ENCODE results near the gene ZNF83. TPM values are rescaled to one million over a fixed set of nuclear protein-coding genes. Genes with fewer than 3 reads are reported as not detected.

ZNF83 gene
- total RNA-seq, result 51.6 and 66.4 TPM in 2 replicates

DNA sequence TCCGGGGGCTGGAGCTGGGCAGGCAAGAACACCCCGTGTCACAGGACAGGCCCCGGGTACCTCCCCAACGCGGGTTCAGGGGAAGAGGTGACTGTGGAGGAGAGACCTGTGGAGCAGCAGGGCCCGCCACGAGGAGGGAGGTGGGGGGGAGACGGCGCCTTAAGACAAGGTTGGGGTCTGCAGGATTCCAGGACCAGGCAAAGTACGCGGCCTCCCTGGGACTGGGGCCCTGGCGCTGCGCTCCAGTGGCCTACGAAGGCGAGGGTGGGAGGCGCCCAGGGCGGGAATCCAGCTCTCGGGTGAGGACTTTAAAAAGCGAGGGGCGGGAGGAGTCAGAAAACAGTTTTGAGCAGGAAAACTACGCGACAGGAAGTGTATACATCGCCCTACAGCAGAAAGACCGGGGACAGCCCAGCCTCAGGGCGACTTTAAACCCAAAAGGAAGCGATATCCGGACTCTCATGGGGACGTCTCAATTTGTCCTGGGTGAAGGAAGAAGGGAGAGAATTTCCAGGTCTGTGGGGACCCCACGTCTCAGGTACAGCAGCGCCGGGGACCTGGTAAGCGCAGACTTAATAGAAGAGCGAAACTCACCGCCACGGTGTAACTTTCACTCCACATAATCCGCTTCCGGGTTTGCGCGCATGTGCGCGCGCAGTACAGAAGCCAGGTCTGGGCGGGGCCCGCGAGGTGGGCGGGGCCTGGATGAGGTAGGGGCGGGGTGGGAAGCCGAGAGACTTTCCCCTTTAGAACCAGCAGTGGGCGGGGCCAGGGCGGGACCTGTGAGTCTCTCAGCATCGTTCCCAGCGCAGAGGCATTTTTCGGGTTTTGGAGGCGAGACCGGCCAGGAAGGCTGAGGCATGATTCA, at the start of gene ZNF83:
ZNF83 (minus strand) TSS at position 638 of the 868 bp plus-strand sequence.

DNA sequence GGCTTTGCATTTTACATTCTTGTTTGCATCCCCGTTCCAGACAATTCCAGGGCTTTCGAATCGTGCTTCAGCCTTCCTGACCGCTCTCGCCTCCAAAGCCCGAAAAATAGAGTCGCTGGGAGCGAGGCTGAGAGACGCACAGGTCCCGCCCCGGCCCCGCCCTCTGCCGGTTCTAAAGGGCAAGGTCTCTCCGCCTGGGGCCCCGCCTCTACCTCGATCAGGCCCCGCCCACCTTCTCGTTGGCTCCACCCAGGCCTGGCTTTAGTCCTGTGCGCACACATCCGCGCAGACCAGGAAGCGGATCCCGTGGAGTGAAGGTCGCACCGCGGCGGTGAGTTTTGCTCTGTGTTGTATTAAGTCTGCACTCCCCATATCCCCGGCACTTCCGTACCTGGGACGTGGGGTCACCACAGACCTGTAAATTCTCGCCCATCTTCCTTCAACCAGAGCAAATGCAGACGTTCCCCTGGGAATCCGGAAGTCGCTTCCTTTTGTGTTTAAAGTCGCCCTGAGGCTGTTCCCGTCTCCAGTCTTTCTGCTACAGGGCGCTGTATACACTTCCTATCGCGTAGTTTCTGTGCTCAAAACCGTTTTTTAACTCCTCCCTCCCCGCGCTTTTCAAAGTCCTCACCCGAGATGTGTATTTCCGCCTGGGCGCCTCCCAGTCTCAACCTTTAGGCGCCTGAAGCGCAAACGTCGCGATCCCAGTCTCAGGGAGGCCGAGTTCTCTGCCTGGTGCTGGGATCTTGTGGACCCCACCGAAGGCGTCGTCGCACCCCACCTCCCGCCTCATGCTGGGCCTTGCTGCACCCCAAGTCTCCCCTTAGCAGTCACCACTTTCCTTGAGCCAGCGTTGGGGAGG, 67.9 kb downstream of the ZNF83 start, which contains the start of gene ZNF701:
ZNF701 (plus strand) TSS at position 288 of the 862 bp plus-strand sequence. CDS start 3,861 bp downstream, outside the sequence.

Other genes with a start within 250 kb of the ZNF83 start
- 18.4 and 24.2 TPM in 2 replicates for gene ZNF528, start 240.5 kb downstream of the ZNF83 start, total RNA-seq
- gene ZNF534, start 209.2 kb downstream of the ZNF83 start, total RNA-seq, result 0.25 TPM in 1 of 2 replicates, not detected in the other
- 2.8 and 3.5 TPM in 2 replicates for gene ZNF578, start 184.8 kb downstream of the ZNF83 start, total RNA-seq
- gene ZNF808, start 110.7 kb downstream of the ZNF83 start, total RNA-seq, result 17.9 and 28.0 TPM in 2 replicates
- 14.6 and 16.7 TPM in 2 replicates for gene ZNF701, start 68.1 kb downstream of the ZNF83 start, total RNA-seq
- 12.3 and 13.9 TPM in 2 replicates for gene ZNF611, start 96.7 kb upstream of the ZNF83 start, total RNA-seq
- gene ZNF600, start 148.4 kb upstream of the ZNF83 start, total RNA-seq, result 3.9 and 4.0 TPM in 2 replicates
- gene ZNF28, start 183.3 kb upstream of the ZNF83 start, total RNA-seq, result 9.5 and 17.6 TPM in 2 replicates
- 28.7 and 29.2 TPM in 2 replicates for gene ZNF468, start 219.3 kb upstream of the ZNF83 start, total RNA-seq

Data from uterine smooth muscle cell (primary cell).